ENCODE results near the gene EVX2. TPM values are rescaled to one million over a fixed set of nuclear protein-coding genes. Genes with fewer than 3 reads are reported as not detected.

EVX2 gene
- total RNA-seq, 4 donors from 2014 or later: 0.28 TPM; not detected in 3

DNA sequence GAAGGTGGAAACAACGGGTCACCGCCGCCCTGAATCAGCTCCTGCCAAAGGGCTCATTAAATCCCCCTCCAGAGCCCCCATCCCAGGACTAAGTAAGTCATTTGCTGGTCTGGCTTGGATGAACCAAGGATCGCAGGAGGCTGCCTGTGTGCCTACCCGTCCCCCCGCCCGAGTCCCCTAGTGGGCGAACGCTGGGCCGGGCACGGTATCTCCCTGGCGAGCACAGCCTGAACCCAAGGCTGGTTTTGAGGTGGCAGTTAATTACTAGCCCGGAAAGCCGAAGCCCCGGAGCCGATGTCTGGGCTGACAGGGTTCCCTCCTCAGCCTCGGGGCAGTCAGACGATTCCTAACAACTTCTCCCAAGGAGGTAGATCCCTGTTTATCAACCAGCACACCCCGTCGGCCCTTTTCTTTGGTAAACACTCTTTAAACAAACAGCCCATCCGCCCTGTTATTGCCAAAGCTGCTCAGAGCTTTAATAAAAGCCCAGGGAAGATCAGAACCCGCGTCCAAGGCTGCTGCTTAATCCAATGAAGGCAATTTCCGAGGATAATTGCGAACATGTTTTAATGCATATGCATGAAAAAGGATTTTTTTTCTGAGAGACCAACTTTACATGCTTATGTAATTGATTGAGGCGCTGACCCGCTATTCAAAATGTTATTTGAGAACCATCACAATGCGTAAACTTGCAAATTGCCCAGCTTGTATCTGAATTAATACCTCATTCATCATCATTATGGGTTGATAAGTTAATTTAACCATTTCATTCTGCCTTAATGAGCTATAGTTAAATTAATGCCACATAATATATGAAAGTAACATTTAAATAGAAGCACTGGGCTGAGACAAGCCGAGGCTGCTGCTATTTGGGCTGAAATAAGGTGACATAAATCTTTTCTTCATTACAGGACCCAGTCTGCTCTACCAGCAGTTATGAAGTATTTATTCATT is 10.5 kb downstream of the EVX2 start:
- intact Hi-C loops (cut with DNase I; ENCODE audit: low total_unique reads): no loop called here
- DNase-seq: no peak
- no peaks in the 10 kb centered on the region for H3K9me3 ChIP-seq
- H3K4me3 ChIP-seq: no peak overlapping the region
- H3K27ac ChIP-seq: no peak overlapping the region
- TF ChIP-seq, protein P1, sequence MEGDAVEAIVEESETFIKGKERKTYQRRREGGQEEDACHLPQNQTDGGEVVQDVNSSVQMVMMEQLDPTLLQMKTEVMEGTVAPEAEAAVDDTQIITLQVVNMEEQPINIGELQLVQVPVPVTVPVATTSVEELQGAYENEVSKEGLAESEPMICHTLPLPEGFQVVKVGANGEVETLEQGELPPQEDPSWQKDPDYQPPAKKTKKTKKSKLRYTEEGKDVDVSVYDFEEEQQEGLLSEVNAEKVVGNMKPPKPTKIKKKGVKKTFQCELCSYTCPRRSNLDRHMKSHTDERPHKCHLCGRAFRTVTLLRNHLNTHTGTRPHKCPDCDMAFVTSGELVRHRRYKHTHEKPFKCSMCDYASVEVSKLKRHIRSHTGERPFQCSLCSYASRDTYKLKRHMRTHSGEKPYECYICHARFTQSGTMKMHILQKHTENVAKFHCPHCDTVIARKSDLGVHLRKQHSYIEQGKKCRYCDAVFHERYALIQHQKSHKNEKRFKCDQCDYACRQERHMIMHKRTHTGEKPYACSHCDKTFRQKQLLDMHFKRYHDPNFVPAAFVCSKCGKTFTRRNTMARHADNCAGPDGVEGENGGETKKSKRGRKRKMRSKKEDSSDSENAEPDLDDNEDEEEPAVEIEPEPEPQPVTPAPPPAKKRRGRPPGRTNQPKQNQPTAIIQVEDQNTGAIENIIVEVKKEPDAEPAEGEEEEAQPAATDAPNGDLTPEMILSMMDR (IDR thresholded peaks at IDR 0.05): no peak
- TF ChIP-seq POLR2A (IDR thresholded peaks at IDR 0.05): no peak
- no peaks in the 10 kb centered on the region for H3K36me3 ChIP-seq
- peaks cover 0 to 5% of the 10 kb centered on the region in 2 donors for H3K4me1 ChIP-seq
- H3K27me3 ChIP-seq: peaks cover 30 to 96% of the 10 kb centered on the region in 2 donors

- no peak overlapping the region for H3K4me3 ChIP-seq
- no peaks in the 10 kb centered on the region for H3K9me3 ChIP-seq
- TF ChIP-seq, protein P1 (IDR thresholded peaks at IDR 0.05): no peak
- no peak for TF ChIP-seq POLR2A (IDR thresholded peaks at IDR 0.05)
- no peak overlapping the region for H3K27ac ChIP-seq
- H3K36me3 ChIP-seq: no peaks in the 10 kb centered on the region
- H3K4me1 ChIP-seq: peaks cover 0 to 9% of the 10 kb centered on the region in 2 donors
- H3K27me3 ChIP-seq: peaks cover 31 to 96% of the 10 kb centered on the region in 2 donors
- no peak for DNase-seq
- intact Hi-C loops (cut with DNase I; ENCODE audit: low total_unique reads): no loop called here
Measured at GRCh38 chr2:176072292-176072669, 11.5 kb downstream of the EVX2 start.

- no peaks in the 10 kb centered on the region for H3K9me3 ChIP-seq
- no peak for DNase-seq
- no peaks in the 10 kb centered on the region for H3K36me3 ChIP-seq
- intact Hi-C loops (cut with DNase I; ENCODE audit: low total_unique reads): no loop called here
- TF ChIP-seq POLR2A (IDR thresholded peaks at IDR 0.05): no peak
- TF ChIP-seq, protein P1 (IDR thresholded peaks at IDR 0.05): no peak
- peaks cover 30 to 96% of the 10 kb centered on the region in 2 donors for H3K27me3 ChIP-seq
- H3K27ac ChIP-seq: no peak overlapping the region
- peaks cover 0 to 13% of the 10 kb centered on the region in 2 donors for H3K4me1 ChIP-seq
- no peak overlapping the region for H3K4me3 ChIP-seq
Measured at GRCh38 chr2:176071330-176072291, 12.2 kb downstream of the EVX2 start.

DNA sequence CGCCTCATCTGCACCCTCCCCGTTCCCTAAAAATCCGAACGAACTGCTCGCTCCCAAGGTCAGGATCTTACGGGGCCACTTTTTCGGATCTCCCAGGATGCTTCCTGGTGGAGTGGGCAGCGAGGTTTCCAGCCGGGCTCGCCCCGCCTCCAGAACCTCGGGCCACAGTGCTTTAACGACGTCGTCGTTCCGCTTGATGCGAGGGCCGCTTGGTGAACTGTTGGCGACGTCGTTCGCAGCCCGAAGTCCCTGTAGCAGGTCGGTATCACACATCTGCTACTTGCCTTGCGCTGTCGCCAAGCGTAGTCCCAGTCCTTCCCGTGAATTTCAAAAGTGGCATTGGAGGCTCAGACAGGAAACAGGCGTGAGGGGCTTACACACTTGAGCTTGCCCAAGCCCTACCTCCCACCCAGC is 15.3 kb downstream of the EVX2 start:
- H3K27ac ChIP-seq: no peak overlapping the region
- intact Hi-C loops (cut with DNase I; ENCODE audit: low total_unique reads): no loop called here
- no peak for DNase-seq
- TF ChIP-seq, protein P1 (IDR thresholded peaks at IDR 0.05): no peak
- no peak for TF ChIP-seq POLR2A (IDR thresholded peaks at IDR 0.05)
- H3K9me3 ChIP-seq: no peaks in the 10 kb centered on the region
- no peaks in the 10 kb centered on the region for H3K36me3 ChIP-seq
- peaks cover 29 to 82% of the 10 kb centered on the region in 2 donors for H3K27me3 ChIP-seq
- H3K4me3 ChIP-seq: no peak overlapping the region
- H3K4me1 ChIP-seq: peaks cover 0 to 13% of the 10 kb centered on the region in 2 donors

Measured in uterus (tissue), 4 donors.